ENCODE measurements around the gene REG1A. TPM values are rescaled to one million over a fixed set of nuclear protein-coding genes. Genes with fewer than 3 reads are reported as not detected.

REG1A gene
- total and polyA plus RNA-seq, 12 donors = 1.3 to 2.3 (median 1.7) TPM; not detected in 4

DNA sequence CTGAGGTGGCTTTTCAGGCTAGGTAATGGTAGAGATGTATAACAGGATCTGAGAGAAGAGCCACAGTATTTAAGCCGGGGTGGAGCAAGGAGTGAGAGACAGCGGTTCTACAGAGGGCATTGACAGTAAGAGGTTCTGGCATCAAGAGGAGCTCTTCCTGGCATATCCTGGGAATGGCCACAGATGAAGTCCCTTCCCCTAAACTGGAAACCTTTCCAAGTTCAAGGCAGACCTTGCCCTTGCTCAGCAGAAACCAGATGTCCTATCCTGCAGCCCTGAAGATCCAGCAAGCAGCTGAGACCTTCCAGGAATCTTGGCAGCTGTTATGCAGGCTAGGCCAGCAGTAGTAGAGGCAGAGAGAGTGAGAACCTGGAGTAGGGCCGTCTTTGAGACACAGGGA, 18.1 kb downstream of the REG1A start:
- Histone ChIP-seq H3K9me3 (peaks cover 0 to 3% (median 0%) of the 10 kb centered on the region in 11 donors), H3K4me3 (no peak overlapping the region), H3K27me3 (no peaks in the 10 kb centered on the region), H3K4me1 (no peaks in the 10 kb centered on the region), H3K36me3 (no peaks in the 10 kb centered on the region), H3K27ac (no peak overlapping the region)
- intact Hi-C loops (cut with DNase I) = no loop called here
- no peak for ATAC-seq
- no peak for DNase-seq
- TF ChIP-seq, protein P1, sequence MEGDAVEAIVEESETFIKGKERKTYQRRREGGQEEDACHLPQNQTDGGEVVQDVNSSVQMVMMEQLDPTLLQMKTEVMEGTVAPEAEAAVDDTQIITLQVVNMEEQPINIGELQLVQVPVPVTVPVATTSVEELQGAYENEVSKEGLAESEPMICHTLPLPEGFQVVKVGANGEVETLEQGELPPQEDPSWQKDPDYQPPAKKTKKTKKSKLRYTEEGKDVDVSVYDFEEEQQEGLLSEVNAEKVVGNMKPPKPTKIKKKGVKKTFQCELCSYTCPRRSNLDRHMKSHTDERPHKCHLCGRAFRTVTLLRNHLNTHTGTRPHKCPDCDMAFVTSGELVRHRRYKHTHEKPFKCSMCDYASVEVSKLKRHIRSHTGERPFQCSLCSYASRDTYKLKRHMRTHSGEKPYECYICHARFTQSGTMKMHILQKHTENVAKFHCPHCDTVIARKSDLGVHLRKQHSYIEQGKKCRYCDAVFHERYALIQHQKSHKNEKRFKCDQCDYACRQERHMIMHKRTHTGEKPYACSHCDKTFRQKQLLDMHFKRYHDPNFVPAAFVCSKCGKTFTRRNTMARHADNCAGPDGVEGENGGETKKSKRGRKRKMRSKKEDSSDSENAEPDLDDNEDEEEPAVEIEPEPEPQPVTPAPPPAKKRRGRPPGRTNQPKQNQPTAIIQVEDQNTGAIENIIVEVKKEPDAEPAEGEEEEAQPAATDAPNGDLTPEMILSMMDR (IDR thresholded peaks at IDR 0.05) = no peak
- 81% methylated on average over 3 of the region's 3 CpGs for WGBS, 2 donors

GRCh38 chr2:79139423-79139822, 19.1 kb downstream of the REG1A start:
- TF ChIP-seq, protein P1 (IDR thresholded peaks at IDR 0.05) = no peak
- ATAC-seq (no peak), DNase-seq (no peak)
- Histone ChIP-seq H3K27ac (no peak overlapping the region), H3K4me1 (no peaks in the 10 kb centered on the region), H3K36me3 (no peaks in the 10 kb centered on the region), H3K4me3 (no peak overlapping the region), H3K27me3 (no peaks in the 10 kb centered on the region), H3K9me3 (peaks cover 0 to 3% (median 0%) of the 10 kb centered on the region in 11 donors)
- intact Hi-C loops (cut with DNase I) = no loop called here

DNA sequence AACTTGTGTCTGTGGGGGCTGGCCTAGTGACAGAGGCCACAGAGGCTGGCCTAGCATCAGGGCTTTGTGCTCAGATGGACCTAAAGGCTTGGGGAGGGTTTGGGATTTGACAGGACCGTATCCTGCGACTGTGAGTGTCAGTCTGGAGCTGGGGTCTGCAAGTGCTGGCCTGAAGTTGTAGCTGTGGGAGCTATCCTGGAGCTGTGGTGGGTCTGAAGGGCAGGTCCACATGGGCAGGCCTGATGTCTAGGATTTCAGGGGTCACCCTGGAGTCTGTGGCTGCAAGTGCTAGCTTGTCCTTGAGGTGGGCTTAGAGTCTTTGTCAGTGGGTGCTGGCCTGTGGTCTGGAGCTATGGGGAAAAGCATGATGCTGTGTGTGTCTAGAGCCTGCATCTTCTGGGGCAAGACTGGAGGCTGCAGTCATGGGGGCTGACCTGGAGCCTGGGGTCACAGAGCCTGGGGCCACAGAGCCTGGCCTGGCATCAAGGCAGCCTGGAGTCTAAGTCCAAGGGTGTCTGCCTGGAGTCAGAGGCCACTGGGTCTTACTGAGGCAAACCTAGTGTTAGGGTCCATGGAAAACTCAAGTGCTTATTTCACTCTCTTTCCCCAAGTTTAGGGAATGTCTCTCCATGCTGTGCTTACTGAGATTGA, 35.7 kb downstream of the REG1A start:
- TF ChIP-seq, protein P1 (IDR thresholded peaks at IDR 0.05) = no peak
- WGBS, 2 donors = 87 to 88% methylated on average over 2 of the region's 2 CpGs

DNA sequence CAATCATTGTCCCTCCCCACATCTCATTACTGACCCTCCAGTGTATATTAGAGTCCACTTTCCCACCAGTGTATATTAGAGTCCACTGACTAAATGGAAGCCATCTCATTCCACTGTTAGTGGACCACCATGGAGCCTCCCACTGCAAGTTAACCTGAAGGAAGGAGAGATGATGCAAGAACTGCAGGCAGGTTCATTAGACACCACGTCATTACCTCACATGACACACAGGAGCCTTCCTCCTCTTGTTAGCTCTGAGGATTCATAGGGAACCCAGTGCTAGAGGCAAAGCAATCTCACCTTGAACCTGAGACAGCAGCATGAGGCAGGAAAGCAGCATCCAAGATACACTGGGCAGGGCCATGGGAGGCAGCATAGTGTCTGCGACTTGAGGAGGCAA, 38.7 kb downstream of the REG1A start:
- ATAC-seq (no peak), DNase-seq (no peak)
- H3K27ac ChIP-seq = no peak overlapping the region
- H3K4me3 ChIP-seq = no peak overlapping the region
- intact Hi-C loops (cut with DNase I) = no loop called here
- H3K9me3 ChIP-seq = no peaks in the 10 kb centered on the region
- TF ChIP-seq, protein P1 (IDR thresholded peaks at IDR 0.05) = no peak
- 67% methylated on average over 2 of the region's 2 CpGs for WGBS, 2 donors
- H3K4me1 ChIP-seq = no peaks in the 10 kb centered on the region
- H3K27me3 ChIP-seq = no peaks in the 10 kb centered on the region
- no peaks in the 10 kb centered on the region for H3K36me3 ChIP-seq

More for the DNA sequence above, 35.7 kb downstream of the REG1A start:
- Histone ChIP-seq H3K27me3 (no peaks in the 10 kb centered on the region), H3K36me3 (no peaks in the 10 kb centered on the region), H3K27ac (no peak overlapping the region), H3K9me3 (no peaks in the 10 kb centered on the region), H3K4me1 (no peaks in the 10 kb centered on the region), H3K4me3 (no peak overlapping the region)
- ATAC-seq (no peak), DNase-seq (no peak)
- intact Hi-C loops (cut with DNase I) = no loop called here

Measured in heart right ventricle (tissue), 16 donors.